Measurements from ENCODE around the gene CROCC2. TPM values are rescaled to one million over a fixed set of nuclear protein-coding genes. Genes with fewer than 3 reads are reported as not detected.

CROCC2 gene
- not detected for polyA plus RNA-seq (2012; ENCODE audit: missing spikeins)

DNA sequence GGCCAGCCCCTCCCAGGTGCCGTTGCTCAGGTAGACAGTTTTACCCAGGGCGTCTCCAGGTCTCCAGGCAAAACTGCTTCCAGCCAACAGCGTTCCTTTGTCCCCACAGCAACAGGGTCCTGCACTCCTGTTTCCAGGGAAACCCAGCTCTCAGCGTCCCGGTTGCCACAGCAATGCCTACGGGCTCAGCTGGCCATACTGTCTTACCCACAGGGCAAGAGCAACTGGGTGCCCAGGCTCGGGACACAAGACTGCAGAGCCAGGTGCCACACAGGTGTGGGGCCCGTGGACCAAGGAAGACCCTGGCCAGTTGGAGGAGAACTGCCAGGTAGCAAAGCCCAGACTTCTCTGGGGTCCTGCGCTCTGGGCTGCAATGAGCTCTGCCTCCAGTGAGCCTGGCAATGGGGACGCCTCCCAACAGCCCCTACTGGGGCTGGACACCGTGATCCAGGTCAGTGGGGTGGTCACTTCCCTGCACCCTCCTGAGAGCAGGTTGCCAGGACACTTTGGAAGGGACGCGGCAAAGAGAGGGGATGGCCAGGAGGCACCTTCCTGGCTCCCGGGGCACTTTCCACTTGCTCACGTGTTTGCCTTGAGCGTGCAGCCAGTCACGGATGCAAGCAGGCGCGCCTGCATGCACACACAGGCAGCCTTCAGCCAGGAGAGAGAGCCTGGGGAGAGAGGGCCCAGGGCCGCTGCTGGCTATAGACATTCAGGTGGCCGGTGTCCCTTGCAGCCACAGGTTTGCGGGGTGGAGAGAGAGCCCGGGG, at the start of gene CROCC2:
TSS of gene CROCC2 (plus strand) at position 196 of the 770 bp plus-strand sequence. CDS start at position 374, 178 bp downstream.
- DNase-seq (ENCODE audit: insufficient read length) = no peak
- FAIRE-seq = no peak

DNA sequence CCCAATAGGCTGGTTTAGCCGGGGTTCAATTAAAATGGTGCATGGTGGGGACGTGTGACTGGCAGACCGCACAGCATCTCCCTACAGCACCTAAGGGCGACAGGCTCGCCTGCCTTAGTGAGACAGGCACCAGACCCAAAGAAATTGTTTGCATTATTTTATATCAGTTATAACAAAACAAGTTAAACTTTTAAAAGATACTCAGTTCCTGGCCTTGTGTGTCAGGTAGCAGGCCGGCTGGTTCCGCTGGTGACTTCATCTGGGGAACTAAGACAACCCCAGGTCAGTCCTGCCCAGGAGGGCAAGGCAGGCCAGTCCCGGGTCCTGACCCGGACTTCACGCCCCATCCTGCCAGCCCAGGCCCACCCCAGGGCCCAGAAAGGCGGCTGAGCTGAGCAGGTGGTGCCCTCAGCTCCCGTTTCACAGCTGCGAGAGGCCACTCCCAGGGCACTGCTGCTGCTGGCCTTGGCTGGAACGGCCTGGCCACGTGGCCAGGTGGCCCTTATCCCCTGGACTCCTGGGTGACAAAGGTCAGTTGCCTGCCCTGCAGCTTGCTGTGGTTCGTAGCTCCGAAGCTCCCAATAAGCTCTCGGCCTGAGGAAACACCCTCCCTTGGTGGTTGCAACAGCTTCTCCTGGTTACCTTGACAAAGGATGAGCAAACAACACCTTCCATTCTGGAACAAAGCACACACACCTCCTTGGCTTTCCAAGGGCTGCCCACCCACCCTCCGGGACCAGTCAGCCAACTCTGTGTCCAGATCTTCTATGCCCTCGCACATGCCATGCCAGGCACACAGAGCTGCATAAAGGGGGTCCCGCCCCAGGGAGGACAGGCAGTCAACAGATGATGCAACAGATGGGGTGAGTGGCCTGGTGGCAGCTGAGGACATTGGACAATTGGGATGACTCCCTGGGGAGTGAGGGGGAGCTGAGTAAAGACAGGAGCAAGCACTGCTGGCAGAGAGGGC, 48.8 kb upstream of the CROCC2 start:
- no peak for DNase-seq (ENCODE audit: insufficient read length)
- no peak for FAIRE-seq
- TF ChIP-seq TAF1 (IDR thresholded peaks at IDR 0.05; ENCODE audit: borderline replicate concordance, low read depth, low read length) = no peak
- no peak for TF ChIP-seq POLR2A (IDR thresholded peaks at IDR 0.05; ENCODE audit: low read depth, low read length)
- no peak for TF ChIP-seq POLR2AphosphoS5 (IDR thresholded peaks at IDR 0.05; ENCODE audit: low read depth, low read length)

More for the DNA sequence above, at the start of gene CROCC2:
- no peak for TF ChIP-seq POLR2AphosphoS5 (IDR thresholded peaks at IDR 0.05; ENCODE audit: low read depth, low read length)
- no peak for TF ChIP-seq POLR2A (IDR thresholded peaks at IDR 0.05; ENCODE audit: low read depth, low read length)
- no peak for TF ChIP-seq TAF1 (IDR thresholded peaks at IDR 0.05; ENCODE audit: borderline replicate concordance, low read depth, low read length)

GRCh38 chr2:240858321-240858720, 47.8 kb upstream of the CROCC2 start:
- DNase-seq (ENCODE audit: insufficient read length) (no peak), FAIRE-seq (no peak)
- TF ChIP-seq POLR2A (IDR thresholded peaks at IDR 0.05; ENCODE audit: low read depth, low read length) = no peak
- TF ChIP-seq POLR2AphosphoS5 (IDR thresholded peaks at IDR 0.05; ENCODE audit: low read depth, low read length) = no peak
- no peak for TF ChIP-seq TAF1 (IDR thresholded peaks at IDR 0.05; ENCODE audit: borderline replicate concordance, low read depth, low read length)

- TF ChIP-seq TAF1 (IDR thresholded peaks at IDR 0.05; ENCODE audit: borderline replicate concordance, low read depth, low read length) (no peak), POLR2A (IDR thresholded peaks at IDR 0.05; ENCODE audit: low read depth, low read length) (no peak), POLR2AphosphoS5 (IDR thresholded peaks at IDR 0.05; ENCODE audit: low read depth, low read length) (no peak)
- DNase-seq (ENCODE audit: insufficient read length) = no peak
- FAIRE-seq = no peak
Measured at GRCh38 chr2:240858871-240859270, 47.3 kb upstream of the CROCC2 start.

DNA sequence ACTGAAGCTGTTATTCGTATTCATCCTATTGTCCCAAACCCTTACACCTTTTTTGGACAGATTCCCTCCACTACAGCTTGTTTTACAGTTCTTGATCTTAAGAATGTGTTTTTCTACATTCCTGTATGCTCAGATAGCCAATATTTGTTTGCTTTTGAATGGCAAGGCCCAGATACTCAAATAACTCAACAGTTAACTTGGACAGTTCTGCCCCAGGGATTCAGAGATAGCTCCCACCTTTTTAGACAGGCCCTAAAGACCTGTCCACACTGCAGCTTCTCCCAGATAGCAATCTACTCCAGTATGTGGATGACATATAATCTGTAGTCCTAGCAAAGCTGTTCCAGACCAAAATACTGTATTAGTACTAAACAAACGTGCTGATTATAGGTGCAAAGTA, 44.6 kb upstream of the CROCC2 start:
- DNase-seq (ENCODE audit: insufficient read length) (no peak), FAIRE-seq (no peak)
- TF ChIP-seq POLR2A (IDR thresholded peaks at IDR 0.05; ENCODE audit: low read depth, low read length) = no peak
- no peak for TF ChIP-seq TAF1 (IDR thresholded peaks at IDR 0.05; ENCODE audit: borderline replicate concordance, low read depth, low read length)
- no peak for TF ChIP-seq POLR2AphosphoS5 (IDR thresholded peaks at IDR 0.05; ENCODE audit: low read depth, low read length)

DNA sequence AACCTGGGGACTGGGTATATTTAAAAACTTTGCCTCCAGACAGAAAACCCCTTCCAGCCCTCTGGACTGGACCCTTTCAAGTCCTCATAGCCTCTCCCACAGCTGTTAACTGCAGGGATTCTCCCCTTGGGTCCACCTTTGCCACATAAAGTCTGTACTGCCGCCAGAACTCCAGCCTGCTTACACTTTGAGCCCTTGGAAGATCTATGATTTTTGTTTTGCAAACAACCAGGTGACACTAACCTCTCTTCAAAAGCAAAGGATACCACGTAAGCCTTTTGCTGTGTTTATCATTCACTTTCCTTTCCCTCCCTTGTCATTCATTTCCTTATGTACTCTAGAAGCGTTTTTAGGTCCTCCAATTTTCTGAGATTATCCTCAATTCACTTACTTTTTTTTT, 41.7 kb upstream of the CROCC2 start:
- TF ChIP-seq POLR2AphosphoS5 (IDR thresholded peaks at IDR 0.05; ENCODE audit: low read depth, low read length) = no peak
- no peak for TF ChIP-seq TAF1 (IDR thresholded peaks at IDR 0.05; ENCODE audit: borderline replicate concordance, low read depth, low read length)
- TF ChIP-seq POLR2A (IDR thresholded peaks at IDR 0.05; ENCODE audit: low read depth, low read length) = no peak
- FAIRE-seq = no peak
- DNase-seq (ENCODE audit: insufficient read length) = no peak

DNA sequence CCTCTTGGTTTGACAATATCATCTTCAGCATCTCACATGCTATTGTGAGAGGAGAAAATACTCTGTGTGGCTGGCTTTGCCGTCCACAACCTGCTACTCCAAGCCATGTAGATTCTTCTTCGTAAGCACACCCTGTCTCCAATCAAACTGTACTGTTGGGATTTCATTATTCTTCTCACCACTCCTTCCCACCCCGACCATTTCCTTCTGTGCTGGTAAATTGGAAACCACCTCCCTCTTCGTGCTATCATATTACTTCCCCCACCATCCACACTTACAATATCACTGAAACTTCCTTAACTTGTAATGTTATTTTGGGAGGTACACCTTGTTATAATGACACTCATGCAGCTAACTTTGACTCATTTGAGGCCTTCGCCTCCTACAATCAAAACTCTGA, 40.7 kb upstream of the CROCC2 start:
- FAIRE-seq (no peak), DNase-seq (ENCODE audit: insufficient read length) (no peak)
- TF ChIP-seq TAF1 (IDR thresholded peaks at IDR 0.05; ENCODE audit: borderline replicate concordance, low read depth, low read length) (no peak), POLR2A (IDR thresholded peaks at IDR 0.05; ENCODE audit: low read depth, low read length) (no peak), POLR2AphosphoS5 (IDR thresholded peaks at IDR 0.05; ENCODE audit: low read depth, low read length) (no peak)

DNA sequence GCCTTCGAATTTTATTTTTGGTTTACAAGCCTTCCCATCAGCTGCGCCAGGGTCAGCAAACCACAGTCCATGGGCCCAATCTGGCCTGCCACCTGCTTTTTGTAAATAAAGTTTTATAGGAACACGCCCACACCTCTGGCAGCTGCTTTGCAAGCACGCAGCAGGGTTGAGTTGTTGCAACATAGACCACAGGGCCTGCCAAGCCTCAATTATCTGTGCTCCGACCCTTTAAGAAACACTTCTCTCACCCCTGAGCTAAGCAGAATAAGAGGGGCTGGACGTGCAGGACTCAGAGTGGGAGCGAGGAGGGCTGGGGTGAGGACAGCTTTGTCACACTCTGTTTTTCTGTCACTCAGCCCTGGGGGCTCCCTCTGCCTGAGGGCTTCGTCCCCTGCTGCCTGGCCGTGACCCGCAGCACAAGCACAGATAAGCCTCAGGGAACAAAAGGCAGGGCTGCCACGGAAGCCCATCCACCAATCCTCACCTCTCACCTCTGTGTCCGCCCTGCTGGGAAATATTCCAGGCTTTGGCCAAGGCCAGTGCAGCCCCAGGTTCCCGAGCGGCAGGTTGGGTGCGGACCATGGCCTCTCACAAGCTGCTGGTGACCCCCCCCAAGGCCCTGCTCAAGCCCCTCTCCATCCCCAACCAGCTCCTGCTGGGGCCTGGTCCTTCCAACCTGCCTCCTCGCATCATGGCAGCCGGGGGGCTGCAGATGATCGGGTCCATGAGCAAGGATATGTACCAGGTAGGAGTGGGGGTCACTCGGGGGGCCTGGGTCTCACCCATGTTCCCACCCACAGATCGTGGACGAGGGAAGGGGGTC, 37.6 kb upstream of the CROCC2 start, which contains the start of gene AGXT:
TSS of gene AGXT (plus strand) at position 539 of the 823 bp plus-strand sequence. CDS start at position 581, 42 bp downstream.
- DNase-seq (ENCODE audit: insufficient read length) (no peak), FAIRE-seq (no peak)
- TF ChIP-seq TAF1 (IDR thresholded peaks at IDR 0.05; ENCODE audit: borderline replicate concordance, low read depth, low read length) (no peak), POLR2A (IDR thresholded peaks at IDR 0.05; ENCODE audit: low read depth, low read length) (no peak)

DNA sequence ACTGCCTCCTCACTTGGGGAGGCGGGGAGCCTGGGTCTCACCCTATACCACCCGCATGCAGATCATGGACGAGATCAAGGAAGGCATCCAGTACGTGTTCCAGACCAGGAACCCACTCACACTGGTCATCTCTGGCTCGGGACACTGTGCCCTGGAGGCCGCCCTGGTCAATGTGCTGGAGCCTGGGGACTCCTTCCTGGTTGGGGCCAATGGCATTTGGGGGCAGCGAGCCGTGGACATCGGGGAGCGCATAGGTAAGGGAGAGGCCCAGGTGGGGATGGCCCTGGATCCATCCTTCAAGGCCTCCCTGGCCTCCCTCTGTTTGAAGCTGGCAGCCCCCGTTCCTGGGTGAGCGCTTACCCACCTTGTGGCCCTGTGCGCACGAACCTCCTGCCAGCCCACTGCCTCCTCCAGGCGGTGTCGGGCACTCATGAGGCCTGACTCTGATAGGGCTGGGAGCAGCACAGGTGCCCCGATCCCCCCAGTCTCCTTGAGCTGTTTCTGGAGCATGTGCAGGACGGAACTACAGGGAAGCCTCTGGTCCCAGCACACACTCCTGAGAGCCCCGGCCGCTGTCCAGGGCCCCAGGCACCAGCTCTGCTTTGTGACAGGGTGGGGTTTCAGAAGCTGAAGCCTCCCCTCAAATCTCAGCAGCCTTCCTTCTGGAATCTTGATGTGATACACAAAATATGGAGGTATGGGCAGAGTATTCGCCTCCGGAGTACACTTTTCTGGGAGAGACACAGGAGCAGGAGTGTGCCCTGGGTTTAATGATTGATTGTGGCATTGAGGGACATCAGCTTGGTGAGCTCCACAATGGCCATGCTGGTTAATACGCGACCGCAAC, 36.8 kb upstream of the CROCC2 start:
- FAIRE-seq = no peak
- DNase-seq (ENCODE audit: insufficient read length) = no peak
- TF ChIP-seq POLR2A (IDR thresholded peaks at IDR 0.05; ENCODE audit: low read depth, low read length) (no peak), TAF1 (IDR thresholded peaks at IDR 0.05; ENCODE audit: borderline replicate concordance, low read depth, low read length) (no peak), POLR2AphosphoS5 (IDR thresholded peaks at IDR 0.05; ENCODE audit: low read depth, low read length) (no peak)

All from GM12892 (cell line).